Measurements from ENCODE around the gene TSGA10IP.

TSGA10IP gene

DNA sequence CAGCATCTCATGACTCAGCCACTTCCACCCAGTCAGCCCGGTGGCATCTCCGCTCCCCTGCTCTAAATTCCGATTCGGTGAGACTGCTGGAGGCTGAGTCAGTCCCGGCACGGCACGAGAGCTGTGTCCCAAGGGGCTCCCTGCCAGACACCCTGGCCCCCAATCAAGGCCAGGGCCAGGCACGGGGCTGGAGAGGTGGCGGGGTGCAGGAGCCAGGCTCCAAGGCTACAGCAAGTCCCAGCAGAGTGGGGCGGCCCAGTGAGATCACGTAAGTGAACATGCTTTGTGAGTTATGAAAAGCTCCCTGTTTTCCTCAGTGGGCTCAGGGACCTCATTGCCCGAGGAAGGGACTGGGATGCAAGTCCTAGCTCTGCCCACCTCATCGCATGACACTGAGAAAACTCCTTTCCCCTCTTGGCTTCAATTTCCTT, 29.4 kb upstream of the TSGA10IP start:
- Histone ChIP-seq H3K4me3 (ENCODE audit: low read depth in 1 of 2, low read length in 2 of 2) (no peak overlapping the region), H3K79me2 (ENCODE audit: insufficient read depth, low read length) (peaks cover 35% of the 10 kb centered on the region), H3K4me2 (ENCODE audit: insufficient read depth, low read length) (no peak overlapping the region), H3K4me1 (ENCODE audit: insufficient read depth, low read length) (peaks cover 29% of the 10 kb centered on the region), H3K36me3 (ENCODE audit: insufficient read depth, low read length) (peaks cover 24% of the 10 kb centered on the region), H3K27ac (ENCODE audit: low read length) (no peak overlapping the region), H3K27me3 (ENCODE audit: insufficient read depth, low read length, poor library complexity) (no peaks in the 10 kb centered on the region), H4K20me1 (ENCODE audit: insufficient read depth, low read length) (peaks cover 15% of the 10 kb centered on the region), H3K9ac (ENCODE audit: low read depth, low read length) (no peak overlapping the region), H2AFZ (ENCODE audit: low read depth, low read length) (no peak overlapping the region), H3K9me3 (ENCODE audit: insufficient read depth, low read length, severe bottlenecking) (no peaks in the 10 kb centered on the region)
- no peak for ATAC-seq (ENCODE audit: insufficient read depth, low read depth)
- TF ChIP-seq CTCF (IDR thresholded peaks at IDR 0.05; ENCODE audit: borderline replicate concordance, extremely low read depth, low read length, poor library complexity, severe bottlenecking) (no peak), EZH2 (IDR thresholded peaks at IDR 0.05; ENCODE audit: borderline replicate concordance, low read depth, low read length, severe bottlenecking) (no peak)
- DNase-seq, result no peak

GRCh38 chr11:65916391-65916790, 28.9 kb upstream of the TSGA10IP start:
- H3K4me1 ChIP-seq (ENCODE audit: insufficient read depth, low read length), result peaks cover 33% of the 10 kb centered on the region

GRCh38 chr11:65917077-65917433, 28.2 kb upstream of the TSGA10IP start:
- no peak for ATAC-seq (ENCODE audit: insufficient read depth, low read depth)
- peaks cover 36% of the 10 kb centered on the region for H3K79me2 ChIP-seq (ENCODE audit: insufficient read depth, low read length)
- no peak for TF ChIP-seq EZH2 (IDR thresholded peaks at IDR 0.05; ENCODE audit: borderline replicate concordance, low read depth, low read length, severe bottlenecking)
- no peak for TF ChIP-seq CTCF (IDR thresholded peaks at IDR 0.05; ENCODE audit: borderline replicate concordance, extremely low read depth, low read length, poor library complexity, severe bottlenecking)

More at GRCh38 chr11:65916391-65916790, 28.9 kb upstream of the TSGA10IP start:
- H3K9ac ChIP-seq (ENCODE audit: low read depth, low read length), result peak overlapping the region; percentile 99; the same call in 1 of the 2 replicates
- H3K4me2 ChIP-seq (ENCODE audit: insufficient read depth, low read length), result peak overlapping the region; percentile 98; the same call in 1 of the 2 replicates
- ATAC-seq (ENCODE audit: insufficient read depth, low read depth) (no peak), DNase-seq (no peak)
- H2AFZ ChIP-seq (ENCODE audit: low read depth, low read length), result no peak overlapping the region
- H3K4me3 ChIP-seq (ENCODE audit: low read depth in 1 of 2, low read length in 2 of 2), result no peak overlapping the region
- H3K36me3 ChIP-seq (ENCODE audit: insufficient read depth, low read length), result peaks cover 29% of the 10 kb centered on the region
- H4K20me1 ChIP-seq (ENCODE audit: insufficient read depth, low read length), result peaks cover 15% of the 10 kb centered on the region
- no peak for TF ChIP-seq CTCF (IDR thresholded peaks at IDR 0.05; ENCODE audit: borderline replicate concordance, extremely low read depth, low read length, poor library complexity, severe bottlenecking)
- no peak for TF ChIP-seq EZH2 (IDR thresholded peaks at IDR 0.05; ENCODE audit: borderline replicate concordance, low read depth, low read length, severe bottlenecking)
- no peak overlapping the region for H3K27ac ChIP-seq (ENCODE audit: low read length)
- no peaks in the 10 kb centered on the region for H3K9me3 ChIP-seq (ENCODE audit: insufficient read depth, low read length, severe bottlenecking)
- H3K27me3 ChIP-seq (ENCODE audit: insufficient read depth, low read length, poor library complexity), result no peaks in the 10 kb centered on the region
- H3K79me2 ChIP-seq (ENCODE audit: insufficient read depth, low read length), result peaks cover 36% of the 10 kb centered on the region

More at GRCh38 chr11:65917077-65917433, 28.2 kb upstream of the TSGA10IP start:
- Histone ChIP-seq H3K9me3 (ENCODE audit: insufficient read depth, low read length, severe bottlenecking) (no peaks in the 10 kb centered on the region), H3K4me2 (ENCODE audit: insufficient read depth, low read length) (peak overlapping the region; percentile 98), H3K36me3 (ENCODE audit: insufficient read depth, low read length) (peaks cover 35% of the 10 kb centered on the region), H3K4me3 (ENCODE audit: low read depth in 1 of 2, low read length in 2 of 2) (peak overlapping the region in 1 of 2 experiments; percentile 99; a peak in 2 of 4 replicates), H4K20me1 (ENCODE audit: insufficient read depth, low read length) (peaks cover 15% of the 10 kb centered on the region), H2AFZ (ENCODE audit: low read depth, low read length) (no peak overlapping the region), H3K4me1 (ENCODE audit: insufficient read depth, low read length) (peaks cover 33% of the 10 kb centered on the region), H3K9ac (ENCODE audit: low read depth, low read length) (peak overlapping the region; percentile 99; the same call in 1 of the 2 replicates), H3K27me3 (ENCODE audit: insufficient read depth, low read length, poor library complexity) (no peaks in the 10 kb centered on the region), H3K27ac (ENCODE audit: low read length) (no peak overlapping the region; the same call in 1 of the 2 replicates)
- DNase-seq, result no peak

All from DND-41 (cell line).